ENCODE results near the gene A3GALT2.
A peak's percentile ranks its signal among the peaks of the same experiment; 100 is the strongest.

Gene A3GALT2

DNA sequence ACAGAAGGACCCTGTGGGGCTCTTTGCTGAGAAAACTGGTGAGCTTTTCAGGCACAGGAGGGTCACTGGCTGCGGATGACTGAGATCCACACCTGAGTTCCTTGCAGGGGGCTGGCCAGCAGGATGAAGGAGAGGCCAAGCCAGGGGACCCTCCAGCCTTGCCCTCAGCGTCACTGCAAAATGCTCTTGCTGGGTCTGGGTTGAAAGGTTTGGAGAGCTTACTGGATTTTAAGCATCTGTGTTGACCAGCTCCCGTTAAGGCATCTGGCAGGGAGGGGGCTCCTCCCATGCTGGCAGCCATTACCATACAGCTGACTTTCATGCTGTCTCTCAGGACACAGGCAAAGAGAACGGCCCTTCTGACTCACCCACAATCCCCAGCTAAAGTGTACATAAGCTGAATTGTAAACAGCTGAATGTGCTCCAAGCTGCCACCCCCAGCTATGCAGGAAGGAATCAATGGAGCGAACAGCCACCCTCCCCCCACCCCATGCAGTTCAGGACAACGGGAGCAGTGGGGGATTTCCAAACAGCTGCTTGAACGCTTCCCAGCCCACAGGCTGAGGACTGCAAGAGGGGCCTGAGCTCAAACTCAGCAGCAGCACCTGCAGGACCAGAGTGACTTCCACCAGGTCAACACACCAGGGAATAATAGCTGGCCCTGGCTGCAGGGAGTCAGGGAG lies 21.3 kb upstream of the A3GALT2 start:
- no peak overlapping the region for H2BK15ac ChIP-seq (replicated peaks; ENCODE audit: low read depth)
- no CpG with 5 or more reads among the region's 7 CpGs for WGBS (ENCODE audit: extremely low coverage, insufficient coverage, low lambda C conversion rate)
- H3K56ac ChIP-seq (ENCODE audit: low read length): no peak overlapping the region
- H3K79me1 ChIP-seq (ENCODE audit: low read length): peaks cover 6% of the 10 kb centered on the region
- no peak overlapping the region for H3K9ac ChIP-seq (ENCODE audit: low read length)
- no peak overlapping the region for H2BK120ac ChIP-seq (ENCODE audit: low read depth, low read length)
- H3K79me2 ChIP-seq (ENCODE audit: control insufficient read depth, insufficient read depth, low read length): no peaks in the 10 kb centered on the region
- no peak overlapping the region for H4K5ac ChIP-seq (ENCODE audit: low read length)
- H3K4ac ChIP-seq (ENCODE audit: low read depth, low read length): no peak overlapping the region
- no peak overlapping the region for H2AK5ac ChIP-seq (ENCODE audit: low read length)
- no peaks in the 10 kb centered on the region for H3K27me3 ChIP-seq (ENCODE audit: insufficient read depth, low read length, poor library complexity)
- no peak overlapping the region for H3K4me3 ChIP-seq (ENCODE audit: low read length)
- no peak overlapping the region for H2BK5ac ChIP-seq (ENCODE audit: low read length)
- H4K8ac ChIP-seq (ENCODE audit: low read depth, low read length): no peak overlapping the region
- no peak overlapping the region for H3K4me2 ChIP-seq (ENCODE audit: low read length)
- no peaks in the 10 kb centered on the region for H3K36me3 ChIP-seq (ENCODE audit: control insufficient read depth, insufficient read depth, low read length)
- peak overlapping the region; percentile 47 for H3K18ac ChIP-seq (ENCODE audit: low read length)
- H3K23ac ChIP-seq (ENCODE audit: low read length): no peak overlapping the region
- peak; percentile 69 for DNase-seq
- no peak overlapping the region for H3K27ac ChIP-seq (ENCODE audit: low read depth, low read length)
- peaks cover 40% of the 10 kb centered on the region for H3K4me1 ChIP-seq (ENCODE audit: control insufficient read depth, low read depth, low read length)

DNA sequence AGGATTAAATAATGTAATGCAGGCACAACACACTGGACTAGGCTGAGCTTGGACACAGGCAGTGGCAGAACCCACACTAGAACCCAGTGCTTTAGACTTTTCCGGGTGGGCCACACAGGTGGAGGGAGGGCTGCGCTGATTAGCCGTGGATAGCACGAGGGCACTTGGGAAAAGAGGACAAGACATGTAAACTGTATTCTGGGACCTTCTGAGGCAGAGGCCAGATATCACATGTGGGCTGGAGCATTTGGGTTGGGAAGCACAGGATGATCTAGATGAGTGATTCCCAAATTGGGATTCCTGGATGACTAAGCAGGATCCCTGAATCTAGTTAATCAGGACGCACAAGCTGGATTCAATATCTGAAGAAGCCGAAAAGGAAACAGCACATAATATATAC lies 20.3 kb upstream of the A3GALT2 start:
- H3K4ac ChIP-seq (ENCODE audit: low read depth, low read length): no peak overlapping the region
- H3K4me1 ChIP-seq (ENCODE audit: control insufficient read depth, low read depth, low read length): peaks cover 36% of the 10 kb centered on the region
- no peak overlapping the region for H4K8ac ChIP-seq (ENCODE audit: low read depth, low read length)
- H3K4me3 ChIP-seq (ENCODE audit: low read length): no peak overlapping the region
- H3K18ac ChIP-seq (ENCODE audit: low read length): no peak overlapping the region
- no peak overlapping the region for H3K9ac ChIP-seq (ENCODE audit: low read length)
- H3K79me1 ChIP-seq (ENCODE audit: low read length): peaks cover 6% of the 10 kb centered on the region
- no peak for DNase-seq
- no CpG with 5 or more reads among the region's 6 CpGs for WGBS (ENCODE audit: extremely low coverage, insufficient coverage, low lambda C conversion rate)
- H2BK120ac ChIP-seq (ENCODE audit: low read depth, low read length): no peak overlapping the region
- H2AK5ac ChIP-seq (ENCODE audit: low read length): no peak overlapping the region
- H3K79me2 ChIP-seq (ENCODE audit: control insufficient read depth, insufficient read depth, low read length): no peaks in the 10 kb centered on the region
- no peak overlapping the region for H3K4me2 ChIP-seq (ENCODE audit: low read length)
- H3K36me3 ChIP-seq (ENCODE audit: control insufficient read depth, insufficient read depth, low read length): no peaks in the 10 kb centered on the region
- no peaks in the 10 kb centered on the region for H3K27me3 ChIP-seq (ENCODE audit: insufficient read depth, low read length, poor library complexity)
- H2BK15ac ChIP-seq (replicated peaks; ENCODE audit: low read depth): no peak overlapping the region
- no peak overlapping the region for H4K5ac ChIP-seq (ENCODE audit: low read length)
- H3K23ac ChIP-seq (ENCODE audit: low read length): no peak overlapping the region
- no peak overlapping the region for H2BK5ac ChIP-seq (ENCODE audit: low read length)
- no peak overlapping the region for H3K27ac ChIP-seq (ENCODE audit: low read depth, low read length)
- no peak overlapping the region for H3K56ac ChIP-seq (ENCODE audit: low read length)

DNA sequence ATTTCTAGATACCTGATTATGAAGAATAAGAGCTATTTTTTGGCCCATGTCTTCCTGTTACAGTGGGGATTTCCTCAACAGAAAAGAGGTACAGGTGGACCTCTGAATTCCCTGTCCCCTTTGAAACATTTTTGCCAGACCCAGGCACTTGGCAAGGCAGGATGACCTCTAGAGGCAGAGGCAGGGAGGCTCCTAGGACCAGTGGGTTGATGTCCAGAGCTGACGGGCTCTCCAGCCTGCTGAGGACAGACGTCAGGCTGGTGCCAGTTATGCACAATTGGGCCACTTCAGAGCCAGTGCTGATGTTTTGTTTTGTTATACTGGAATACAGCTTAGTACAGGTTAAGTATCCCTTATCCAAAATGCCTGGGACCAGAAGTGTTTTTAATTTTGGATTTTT lies 18.5 kb upstream of the A3GALT2 start:
- Histone ChIP-seq H4K5ac (ENCODE audit: low read length) (no peak overlapping the region), H3K27ac (ENCODE audit: low read depth, low read length) (peak overlapping the region; percentile 76), H3K36me3 (ENCODE audit: control insufficient read depth, insufficient read depth, low read length) (no peaks in the 10 kb centered on the region), H3K4me3 (ENCODE audit: low read length) (no peak overlapping the region), H3K79me1 (ENCODE audit: low read length) (peaks cover 6% of the 10 kb centered on the region), H3K9ac (ENCODE audit: low read length) (no peak overlapping the region), H3K27me3 (ENCODE audit: insufficient read depth, low read length, poor library complexity) (no peaks in the 10 kb centered on the region), H4K8ac (ENCODE audit: low read depth, low read length) (no peak overlapping the region), H3K79me2 (ENCODE audit: control insufficient read depth, insufficient read depth, low read length) (no peaks in the 10 kb centered on the region), H2BK15ac (replicated peaks; ENCODE audit: low read depth) (no peak overlapping the region), H3K56ac (ENCODE audit: low read length) (no peak overlapping the region), H2AK5ac (ENCODE audit: low read length) (no peak overlapping the region), H3K4me2 (ENCODE audit: low read length) (no peak overlapping the region), H2BK120ac (ENCODE audit: low read depth, low read length) (no peak overlapping the region), H3K4me1 (ENCODE audit: control insufficient read depth, low read depth, low read length) (peaks cover 36% of the 10 kb centered on the region), H3K4ac (ENCODE audit: low read depth, low read length) (no peak overlapping the region), H3K18ac (ENCODE audit: low read length) (no peak overlapping the region), H3K23ac (ENCODE audit: low read length) (no peak overlapping the region), H2BK5ac (ENCODE audit: low read length) (no peak overlapping the region)
- peak; percentile 23 for DNase-seq
- no CpG with 5 or more reads among the region's 2 CpGs for WGBS (ENCODE audit: extremely low coverage, insufficient coverage, low lambda C conversion rate)

DNA sequence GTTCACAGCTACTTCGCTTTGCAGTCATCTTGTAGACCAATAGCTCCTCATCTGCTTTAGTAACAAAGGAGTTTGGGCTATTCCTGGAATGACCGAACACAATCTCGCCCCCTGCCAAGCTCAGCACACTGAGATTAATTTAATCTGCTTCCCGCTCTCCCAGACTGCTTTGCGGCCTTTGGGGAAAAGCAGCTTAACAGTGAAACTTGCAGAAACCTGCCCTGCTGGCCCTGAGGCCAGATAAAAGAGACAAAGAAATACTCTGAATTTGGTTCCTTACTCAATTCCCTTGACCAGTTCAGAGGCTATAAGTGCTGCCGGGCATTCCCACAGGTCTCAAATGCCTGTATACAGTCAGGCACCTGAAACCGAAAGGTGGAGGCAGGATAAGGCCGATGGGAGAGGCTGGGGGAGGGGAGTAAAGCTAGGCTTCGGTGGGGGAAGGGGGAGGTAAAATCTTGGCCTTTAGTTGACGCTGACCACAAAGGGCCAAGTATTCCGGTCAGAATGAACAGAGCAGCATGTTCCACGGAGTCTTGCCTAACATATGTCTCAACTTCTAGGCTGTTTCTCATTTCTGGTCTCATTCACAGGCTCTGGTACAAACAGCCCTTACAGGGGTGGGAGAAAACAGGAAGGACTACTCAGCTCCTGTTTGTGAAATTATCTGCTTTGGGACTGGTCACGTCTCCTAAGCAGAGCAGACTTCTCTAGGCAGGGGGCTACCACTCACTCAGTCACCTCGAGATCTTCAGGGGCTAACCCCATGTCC lies 17.7 kb upstream of the A3GALT2 start:
- peak; percentile 94 for DNase-seq
- Histone ChIP-seq H3K4me2 (ENCODE audit: low read length) (no peak overlapping the region), H3K4ac (ENCODE audit: low read depth, low read length) (peak overlapping the region; percentile 0), H3K79me1 (ENCODE audit: low read length) (peaks cover 6% of the 10 kb centered on the region), H3K27me3 (ENCODE audit: insufficient read depth, low read length, poor library complexity) (no peaks in the 10 kb centered on the region), H3K56ac (ENCODE audit: low read length) (peak overlapping the region; percentile 63), H3K27ac (ENCODE audit: low read depth, low read length) (peak overlapping the region; percentile 76), H3K79me2 (ENCODE audit: control insufficient read depth, insufficient read depth, low read length) (no peaks in the 10 kb centered on the region), H3K9ac (ENCODE audit: low read length) (no peak overlapping the region), H4K8ac (ENCODE audit: low read depth, low read length) (no peak overlapping the region), H2BK5ac (ENCODE audit: low read length) (no peak overlapping the region), H3K4me3 (ENCODE audit: low read length) (no peak overlapping the region), H2BK15ac (replicated peaks; ENCODE audit: low read depth) (no peak overlapping the region), H3K23ac (ENCODE audit: low read length) (no peak overlapping the region), H3K18ac (ENCODE audit: low read length) (peak overlapping the region; percentile 52), H2AK5ac (ENCODE audit: low read length) (no peak overlapping the region), H4K5ac (ENCODE audit: low read length) (peak overlapping the region; percentile 73), H3K36me3 (ENCODE audit: control insufficient read depth, insufficient read depth, low read length) (no peaks in the 10 kb centered on the region), H3K4me1 (ENCODE audit: control insufficient read depth, low read depth, low read length) (peaks cover 36% of the 10 kb centered on the region), H2BK120ac (ENCODE audit: low read depth, low read length) (no peak overlapping the region)
- WGBS (ENCODE audit: extremely low coverage, insufficient coverage, low lambda C conversion rate): no CpG with 5 or more reads among the region's 14 CpGs

DNA sequence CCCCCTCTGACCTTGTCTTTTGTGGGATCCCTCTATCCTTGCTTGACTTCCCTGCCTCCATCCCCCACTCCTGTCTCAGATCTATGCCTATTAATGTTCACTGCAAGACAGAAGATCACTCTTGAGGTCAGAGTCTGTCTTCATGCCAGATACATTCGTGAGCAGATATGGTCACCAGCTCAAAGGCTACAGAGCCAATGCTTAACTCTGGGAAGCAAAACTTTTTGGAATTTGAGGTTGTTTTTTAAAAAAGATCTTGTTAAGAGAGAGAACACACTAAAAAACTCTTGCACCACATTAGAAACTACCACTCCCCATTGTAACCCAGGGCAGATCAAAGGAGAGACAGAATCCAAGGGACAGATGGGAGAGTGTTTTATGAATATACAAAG lies 17.1 kb upstream of the A3GALT2 start:
- Histone ChIP-seq H3K9ac (ENCODE audit: low read length) (peak overlapping the region; percentile 7), H3K36me3 (ENCODE audit: control insufficient read depth, insufficient read depth, low read length) (no peaks in the 10 kb centered on the region), H2BK5ac (ENCODE audit: low read length) (no peak overlapping the region), H4K5ac (ENCODE audit: low read length) (no peak overlapping the region), H3K23ac (ENCODE audit: low read length) (no peak overlapping the region), H2BK120ac (ENCODE audit: low read depth, low read length) (no peak overlapping the region), H3K27me3 (ENCODE audit: insufficient read depth, low read length, poor library complexity) (no peaks in the 10 kb centered on the region), H3K79me1 (ENCODE audit: low read length) (peaks cover 6% of the 10 kb centered on the region), H3K27ac (ENCODE audit: low read depth, low read length) (no peak overlapping the region), H4K8ac (ENCODE audit: low read depth, low read length) (no peak overlapping the region), H3K18ac (ENCODE audit: low read length) (no peak overlapping the region), H2AK5ac (ENCODE audit: low read length) (no peak overlapping the region), H3K56ac (ENCODE audit: low read length) (peak overlapping the region; percentile 6), H3K4me3 (ENCODE audit: low read length) (no peak overlapping the region), H3K4me1 (ENCODE audit: control insufficient read depth, low read depth, low read length) (peaks cover 36% of the 10 kb centered on the region), H3K4me2 (ENCODE audit: low read length) (no peak overlapping the region), H2BK15ac (replicated peaks; ENCODE audit: low read depth) (no peak overlapping the region), H3K79me2 (ENCODE audit: control insufficient read depth, insufficient read depth, low read length) (no peaks in the 10 kb centered on the region), H3K4ac (ENCODE audit: low read depth, low read length) (no peak overlapping the region)
- DNase-seq: no peak
- no CpG with 5 or more reads among the region's 1 CpG for WGBS (ENCODE audit: extremely low coverage, insufficient coverage, low lambda C conversion rate)
